Neural cell (in vitro differentiated cells): ENCODE measurements around the gene UBE2F. TPM values are rescaled to one million over a fixed set of nuclear protein-coding genes. Genes with fewer than 3 reads are reported as not detected.
"Not testable (repeated sequence)": the region's sequence is repeated elsewhere in the genome, so short reads cannot be mapped to it uniquely, and the experiment has no call there.

ENCODE experiments used
- H2AFZ ChIP-seq: fragments of 200-600, 300-800 bp; sonication (generic), shearing (Covaris generic); 2 replicates; pipeline ENCODE4 v1.6.0; 2014; ENCODE audit warnings: low read depth, mild to moderate bottlenecking, antibody characterized with exemption, low read length, moderate library complexity
- H3F3A ChIP-seq: fragments of 200-600 bp; shearing (Covaris generic); 2 replicates; pipeline ENCODE4 v1.6.1; 2016; ENCODE audit warnings: mild to moderate bottlenecking, moderate library complexity, mixed read lengths, antibody characterized with exemption, low read length; ENCODE audit not compliant: insufficient read depth, poor library complexity, severe bottlenecking
- H3K27ac ChIP-seq: fragments of 200-600, 300-800 bp; sonication (generic), shearing (Covaris generic); 2 replicates; pipeline ENCODE4 v1.5.1; 2014; ENCODE audit warnings: mild to moderate bottlenecking, low read length, moderate library complexity
- H3K27me3 ChIP-seq: fragments of 300-800, 200-600 bp; sonication (generic), shearing (Covaris generic); 2 replicates; pipeline ENCODE4 v1.6.0; 2014; ENCODE audit warnings: mild to moderate bottlenecking, low read depth, low read length, moderate library complexity; ENCODE audit not compliant: insufficient read depth
- H3K36me3 ChIP-seq: fragments of 300-800, 200-600 bp; sonication (generic), shearing (Covaris generic); 2 replicates; pipeline ENCODE4 v1.5.1; 2014; ENCODE audit warnings: mild to moderate bottlenecking, antibody characterized with exemption, low read length, moderate library complexity; ENCODE audit not compliant: insufficient read depth
- H3K4me2 ChIP-seq: fragments of 300-800, 200-600 bp; sonication (generic), shearing (Covaris generic); 2 replicates; pipeline ENCODE4 v1.6.0; 2014; ENCODE audit warnings: mild to moderate bottlenecking, low read length
- H3K4me3 ChIP-seq: fragments of 300-800, 200-600 bp; sonication (generic), shearing (Covaris generic); 2 replicates; pipeline ENCODE4 v1.5.1; 2014; ENCODE audit warnings: mild to moderate bottlenecking, low read length, moderate library complexity
- H3K79me2 ChIP-seq: fragments of 200-600 bp; shearing (Covaris generic); replicated peaks from 2 replicates; pipeline ENCODE4 v1.6.0; 2014; ENCODE audit warnings: mild to moderate bottlenecking, low read length, moderate library complexity; ENCODE audit not compliant: insufficient read depth
- H3K9ac ChIP-seq: fragments of 300-800, 200-600 bp; sonication (generic), shearing (Covaris generic); 2 replicates; pipeline ENCODE4 v1.6.1; 2016; ENCODE audit warnings: mild to moderate bottlenecking, low read length, mixed read lengths
- H3K9me2 ChIP-seq: fragments of 200-600 bp; shearing (Covaris generic); 2 replicates; pipeline ENCODE4 v1.6.1; 2016; ENCODE audit warnings: mild to moderate bottlenecking, low read length, mixed read lengths; ENCODE audit not compliant: insufficient read depth
- H3K9me3 ChIP-seq: fragments of 200-600, 300-800 bp; sonication (generic), shearing (Covaris generic); 2 replicates; pipeline ENCODE4 v1.6.1; 2016; ENCODE audit warnings: mild to moderate bottlenecking, mixed run types, low read length, moderate library complexity, mixed read lengths
- H4K20me1 ChIP-seq: fragments of 200-600 bp; shearing (Covaris generic); 2 replicates; pipeline ENCODE4 v1.6.1; 2016; ENCODE audit warnings: mild to moderate bottlenecking, mixed run types; ENCODE audit not compliant: insufficient read depth
- CTCF ChIP-seq: fragments of 450-650 bp; IDR thresholded peaks from 2 replicates; pipeline ENCODE4 v1.5.1; 2014; ENCODE audit warnings: antibody characterized with exemption, mild to moderate bottlenecking, moderate library complexity; ENCODE audit not compliant: poor library complexity, severe bottlenecking
- EP300 ChIP-seq: fragments of 450-650 bp; conservative IDR thresholded peaks from 2 replicates; pipeline ENCODE4 v1.6.1; 2014; ENCODE audit warnings: antibody characterized with exemption, mild to moderate bottlenecking, moderate library complexity; ENCODE audit not compliant: poor library complexity, severe bottlenecking
- EZH2 ChIP-seq: fragments of 200-600, 300-800 bp; shearing (Covaris generic), sonication (generic); IDR thresholded peaks from 2 replicates; pipeline ENCODE4 v1.6.1; 2014; ENCODE audit warnings: antibody characterized with exemption, low read length, borderline replicate concordance, mild to moderate bottlenecking; ENCODE audit not compliant: insufficient read depth, poor library complexity, severe bottlenecking
- MXI1 ChIP-seq: fragments of 450-650 bp; conservative IDR thresholded peaks from 2 replicates; pipeline ENCODE4 v1.6.1; 2014; ENCODE audit warnings: antibody characterized with exemption, mild to moderate bottlenecking; ENCODE audit not compliant: poor library complexity, severe bottlenecking
- POLR2AphosphoS5 ChIP-seq: IDR thresholded peaks from 2 replicates; pipeline ENCODE4 v1.6.1; 2012
- RAD21 ChIP-seq: fragments of 450-650 bp; conservative IDR thresholded peaks from 2 replicates; pipeline ENCODE4 v1.6.1; 2014; ENCODE audit warnings: antibody characterized with exemption, mild to moderate bottlenecking, moderate library complexity
- REST ChIP-seq: IDR thresholded peaks from 2 replicates; pipeline ENCODE4 v1.6.1; 2012; ENCODE audit warnings: borderline replicate concordance
- SMC3 ChIP-seq: fragments of 450-650 bp; conservative IDR thresholded peaks from 2 replicates; pipeline ENCODE4 v1.6.1; 2014; ENCODE audit warnings: antibody characterized with exemption, mild to moderate bottlenecking, moderate library complexity; ENCODE audit not compliant: poor library complexity
- TAF1 ChIP-seq: IDR thresholded peaks from 2 replicates; pipeline ENCODE4 v1.6.1; 2012; ENCODE audit warnings: low read depth
- polyA plus RNA-seq: library from polyadenylated mRNA; depleted of rRNA; stranded (reverse); fragments of >200 nt; gene quantifications from 2 replicates; pipeline ENCODE4 v1.2.3, GENCODE V29; 2014

The UBE2F gene
- polyA plus RNA-seq, 1 donor from 2014 or later = 65.7 TPM

- no peak overlapping the region for H2AFZ ChIP-seq
- H3K9me2 ChIP-seq = no peaks in the 10 kb centered on the region
- no peaks in the 10 kb centered on the region for H3K9me3 ChIP-seq
- no peak overlapping the region for H3K4me3 ChIP-seq
- no peaks in the 10 kb centered on the region for H4K20me1 ChIP-seq
- H3K36me3 ChIP-seq = no peaks in the 10 kb centered on the region
- H3K27ac ChIP-seq = no peak overlapping the region
- no peak overlapping the region for H3K4me2 ChIP-seq
- no peaks in the 10 kb centered on the region for H3K27me3 ChIP-seq
- H3K79me2 ChIP-seq = peaks cover 3% of the 10 kb centered on the region
- H3F3A ChIP-seq = no peaks in the 10 kb centered on the region
- H3K9ac ChIP-seq = no peak overlapping the region
- no peak for TF ChIP-seq EZH2
- TF ChIP-seq RAD21 = no peak
Observed at GRCh38 chr2:237962432-237963084, 4.3 kb upstream of the UBE2F start.

GRCh38 chr2:237963490-237963991, 3.3 kb upstream of the UBE2F start:
- not testable (repeated sequence) for H3K4me3 ChIP-seq, H3F3A ChIP-seq, H3K27ac ChIP-seq, H3K27me3 ChIP-seq, H3K36me3 ChIP-seq, H4K20me1 ChIP-seq, H3K4me2 ChIP-seq, H3K9me3 ChIP-seq, H2AFZ ChIP-seq, H3K9me2 ChIP-seq, H3K9ac ChIP-seq
- peaks cover 13% of the 10 kb centered on the region for H3K79me2 ChIP-seq

GRCh38 chr2:237964194-237964577, 2.6 kb upstream of the UBE2F start:
- H3K27me3 ChIP-seq = no peaks in the 10 kb centered on the region
- H3K27ac ChIP-seq = no peak overlapping the region
- H3K4me2 ChIP-seq = no peak overlapping the region
- no peak overlapping the region for H3K9ac ChIP-seq
- TF ChIP-seq EP300 = no peak
- no peak for TF ChIP-seq POLR2AphosphoS5
- no peak for TF ChIP-seq TAF1
- TF ChIP-seq MXI1 = no peak
- no peak for TF ChIP-seq EZH2
- TF ChIP-seq SMC3 = no peak
- TF ChIP-seq RAD21 = no peak
- TF ChIP-seq CTCF = no peak
- TF ChIP-seq REST = no peak
- peaks cover 19% of the 10 kb centered on the region for H3K79me2 ChIP-seq
- no peaks in the 10 kb centered on the region for H3K36me3 ChIP-seq
- H4K20me1 ChIP-seq = no peaks in the 10 kb centered on the region
- no peaks in the 10 kb centered on the region for H3K9me3 ChIP-seq
- no peak overlapping the region for H3K4me3 ChIP-seq
- no peak overlapping the region for H2AFZ ChIP-seq
- H3K9me2 ChIP-seq = no peaks in the 10 kb centered on the region
- no peaks in the 10 kb centered on the region for H3F3A ChIP-seq
